Natural killer cell (primary cell): ENCODE results near the gene RNU5D-1. TPM values are rescaled to one million over a fixed set of nuclear protein-coding genes. Genes with fewer than 3 reads are reported as not detected.

Experiments used
- ATAC-seq, 3 donors: fragments of 150-1000 bp in 2 of 3; fragments of 200-7000 bp in 1 of 3; cut with Tn5 transposase; 1 replicate in 1 of 3; 2 replicates in 2 of 3; pipeline ENCODE4 v1.10.0; 2021; ENCODE audit warnings: mild to moderate bottlenecking in 2 of 3, moderate library complexity in 2 of 3
- DNase-seq, 2 donors: peaks; one replicate each; pipeline versions ENCODE4 v3.0.0 to v3.0.0-alpha.2; 2013 to 2021; ENCODE audit warnings: mixed read lengths in 1 of 2
- H3K27ac ChIP-seq: one replicate; pipeline ENCODE4 v1.5.1; 2013; ENCODE audit warnings: mild to moderate bottlenecking, low read length
- H3K27me3 ChIP-seq: one replicate; pipeline ENCODE4 v1.6.1; 2013; ENCODE audit warnings: low read length; ENCODE audit not compliant: control insufficient read depth, insufficient read depth
- H3K36me3 ChIP-seq: one replicate; pipeline ENCODE4 v1.6.1; 2013; ENCODE audit warnings: low read length; ENCODE audit not compliant: control insufficient read depth, insufficient read depth
- H3K4me1 ChIP-seq: one replicate; pipeline ENCODE4 v1.6.1; 2013; ENCODE audit warnings: low read length; ENCODE audit not compliant: control insufficient read depth, insufficient read depth
- H3K4me3 ChIP-seq: one replicate; pipeline ENCODE4 v1.5.1; 2013; ENCODE audit warnings: low read length
- H3K9me3 ChIP-seq: one replicate; pipeline ENCODE4 v1.6.1; 2013; ENCODE audit warnings: low read length; ENCODE audit not compliant: control insufficient read depth, insufficient read depth
- H3K27ac Mint-ChIP-seq, 2 donors: one replicate each; pipeline ENCODE4 v1.8.0; 2022; ENCODE audit warnings: mild to moderate bottlenecking in 2 of 2, mixed read lengths in 2 of 2, moderate library complexity in 1 of 2
- H3K27me3 Mint-ChIP-seq, 2 donors: one replicate each; pipeline ENCODE4 v1.8.0; 2022; ENCODE audit warnings: low read depth in 2 of 2, mixed read lengths in 2 of 2
- H3K36me3 Mint-ChIP-seq: one replicate; pipeline ENCODE4 v1.8.0; 2022; ENCODE audit warnings: mixed read lengths
- H3K4me1 Mint-ChIP-seq, 2 donors: one replicate each; pipeline ENCODE4 v1.8.0; 2022; ENCODE audit warnings: mixed read lengths in 2 of 2
- H3K4me3 Mint-ChIP-seq: one replicate; pipeline ENCODE4 v1.8.0; 2022; ENCODE audit warnings: mild to moderate bottlenecking, moderate library complexity, mixed read lengths
- H3K9me3 Mint-ChIP-seq, 2 donors: one replicate each; pipeline ENCODE4 v1.8.0; 2022; ENCODE audit warnings: mixed read lengths in 2 of 2
- CTCF ChIP-seq: fragments of 200-600 bp; IDR thresholded peaks from one replicate; pipeline ENCODE4 v1.8.0; 2022; ENCODE audit warnings: antibody characterized with exemption
- WGBS: methylation state at CpG from one replicate; pipeline ENCODE4 v1.1.7; 2013; ENCODE audit warnings: missing lambda C conversion rate; ENCODE audit not compliant: insufficient coverage; 5-methylcytosine and 5-hydroxymethylcytosine counted together
- intact Hi-C: fragments of 100-400 bp; cut with micrococcal nuclease; formaldehyde crosslinking; loops from one replicate; pipeline ENCODE4 v1.14.2; 2022
- total RNA-seq, 4 donors: library from RNA; stranded (reverse); fragments of 120-200 nt in 1 of 4; gene quantifications; one replicate each; pipeline versions ENCODE4 v1.2.3 to v1.2.4, GENCODE V29; 2013 to 2022

RNU5D-1 gene
- not detected for total RNA-seq
- total RNA-seq (2013): not detected

DNA sequence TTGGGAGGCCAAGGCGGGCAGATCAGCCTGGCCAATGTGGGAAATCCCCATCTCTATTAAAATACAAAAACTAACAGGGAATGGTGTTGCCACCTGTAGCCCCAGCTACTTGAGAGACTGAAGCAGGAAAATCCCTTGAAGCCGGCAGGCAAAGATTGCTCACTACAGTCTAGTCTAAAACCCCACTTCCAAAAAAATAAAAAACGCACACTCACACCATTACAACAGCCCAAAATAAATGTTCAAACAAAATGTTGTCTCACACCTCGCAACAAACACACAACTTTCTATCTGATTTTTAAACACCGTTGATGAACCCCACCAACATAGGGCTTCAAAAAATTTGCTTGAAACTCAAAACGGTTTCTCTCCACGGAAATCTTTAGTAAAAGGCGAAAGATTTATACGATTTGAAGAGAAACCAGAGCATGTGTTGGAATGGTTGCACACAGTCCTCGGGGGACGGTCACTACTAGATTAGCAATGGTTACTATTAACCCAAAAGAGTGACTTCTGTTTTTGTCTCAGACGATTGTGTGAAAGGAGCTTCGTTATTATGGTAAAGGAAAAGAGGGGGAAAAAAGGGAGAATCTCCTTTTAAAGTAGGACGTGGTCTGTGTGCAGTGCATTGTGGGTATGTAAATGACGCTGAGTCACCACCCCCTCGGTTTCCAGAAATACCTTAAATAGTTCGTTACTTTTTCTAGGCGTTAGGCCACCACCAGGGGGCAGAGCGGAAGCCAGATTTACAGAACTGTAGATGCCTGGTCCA is at the start of gene RNU5D-1:
RNU5D-1 (minus strand) TSS at position 430 of the 772 bp plus-strand sequence.
- Mint-ChIP-seq H3K27ac (peak within 1 kb of the TSS; percentile 96), H3K4me1 (peaks cover 12 to 15% of the 10 kb centered on the region in 2 donors), H3K27me3 (no peaks in the 10 kb centered on the region), H3K9me3 (no peaks in the 10 kb centered on the region), H3K36me3 (no peaks in the 10 kb centered on the region), H3K4me3 (peak within 1 kb of the TSS; percentile 80)
- no peaks in the 10 kb centered on the region for H3K9me3 ChIP-seq
- TF ChIP-seq CTCF: peak; percentile 78
- H3K36me3 ChIP-seq: no peaks in the 10 kb centered on the region
- peak within 1 kb of the TSS; percentile 91 for H3K27ac ChIP-seq
- no peaks in the 10 kb centered on the region for H3K27me3 ChIP-seq
- 0% methylated on average over 19 of the region's 19 CpGs for WGBS
- H3K4me1 ChIP-seq: peaks cover 19% of the 10 kb centered on the region
- intact Hi-C loops: loop anchor here (1.0 to 10.0 kb wide), 8 partner anchors 8 to 854 kb away; partner anchors contain the start of genes EIF2B3, KIF2C, NASP and RPS8
- DNase-seq: peak; percentile 91 to 97
- peak within 1 kb of the TSS; percentile 14 for H3K4me3 ChIP-seq
- ATAC-seq: peak; percentile 73 to 89 (median 77)

DNA sequence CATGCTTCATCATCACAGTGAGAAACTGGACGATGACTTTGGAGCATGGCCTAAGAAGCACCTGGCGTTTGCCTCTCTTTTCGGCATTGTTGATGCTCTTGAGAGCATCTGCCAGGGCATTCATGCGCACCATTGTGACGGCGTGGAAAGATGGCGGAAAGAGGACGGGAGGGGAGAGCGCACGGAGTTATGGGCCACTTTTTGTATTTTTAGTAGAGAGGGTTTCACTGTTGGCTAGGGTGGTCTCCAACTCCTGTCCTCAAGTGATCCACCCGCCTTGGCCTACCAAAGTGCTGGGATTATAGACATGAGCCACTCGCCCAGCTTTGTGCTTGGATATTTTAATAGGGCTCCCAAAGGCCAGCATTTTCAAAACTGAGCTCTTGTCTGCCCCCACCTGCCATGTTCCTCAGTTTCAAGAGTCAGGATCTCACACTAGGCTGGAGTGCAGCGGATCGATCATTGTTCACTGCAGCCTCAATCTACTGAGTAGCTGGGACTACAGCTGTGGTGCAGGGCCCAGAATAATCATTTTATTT is 49.7 kb upstream of the RNU5D-1 start:
- Mint-ChIP-seq H3K9me3 (no peaks in the 10 kb centered on the region), H3K27me3 (no peaks in the 10 kb centered on the region), H3K27ac (peak overlapping the region in 1 of 2 donors; percentile 31), H3K4me3 (no peak overlapping the region), H3K4me1 (peaks cover 39 to 50% of the 10 kb centered on the region in 2 donors), H3K36me3 (no peaks in the 10 kb centered on the region)
- no peak for TF ChIP-seq CTCF
- H3K27ac ChIP-seq: no peak overlapping the region
- peaks cover 40% of the 10 kb centered on the region for H3K4me1 ChIP-seq
- intact Hi-C loops: no loop called here
- H3K36me3 ChIP-seq: peaks cover 32% of the 10 kb centered on the region
- no peak for ATAC-seq
- 94% methylated on average over 14 of the region's 14 CpGs for WGBS
- DNase-seq: no peak
- H3K9me3 ChIP-seq: no peaks in the 10 kb centered on the region
- H3K27me3 ChIP-seq: no peaks in the 10 kb centered on the region
- H3K4me3 ChIP-seq: no peak overlapping the region

GRCh38 chr1:44778705-44779576 is 48.0 kb upstream of the RNU5D-1 start:
- ATAC-seq (no peak), DNase-seq (no peak)
- H3K36me3 Mint-ChIP-seq: no peaks in the 10 kb centered on the region
- TF ChIP-seq CTCF: no peak
- intact Hi-C loops: loop anchor here (5.0 kb wide), 2 partner anchors 233 to 908 kb away; partner anchors contain the start of genes GPBP1L1, HECTD3, TMEM69 and UROD
- no peak overlapping the region for H3K27ac ChIP-seq
- H3K9me3 Mint-ChIP-seq: no peaks in the 10 kb centered on the region
- 93% methylated on average over 6 of the region's 6 CpGs for WGBS
- no peak overlapping the region for H3K4me3 Mint-ChIP-seq
- H3K27ac Mint-ChIP-seq: peak overlapping the region in 1 of 2 donors; percentile 92
- H3K9me3 ChIP-seq: no peaks in the 10 kb centered on the region
- H3K27me3 ChIP-seq: no peaks in the 10 kb centered on the region
- peaks cover 31% of the 10 kb centered on the region for H3K4me1 ChIP-seq
- peaks cover 32% of the 10 kb centered on the region for H3K36me3 ChIP-seq
- H3K4me3 ChIP-seq: no peak overlapping the region
- H3K4me1 Mint-ChIP-seq: peaks cover 37 to 44% of the 10 kb centered on the region in 2 donors
- no peaks in the 10 kb centered on the region for H3K27me3 Mint-ChIP-seq
